Activated CD8-positive, alpha-beta memory T cell treated with anti-CD3 and anti-CD28 coated beads for 36 hours (primary cell): ENCODE results near the gene MRM2. TPM values are rescaled to one million over a fixed set of nuclear protein-coding genes. Genes with fewer than 3 reads are reported as not detected.

ENCODE experiments used
- CTCF ChIA-PET: fragments of 350-600 bp; sonication (Branson Sonifier 250); formaldehyde crosslinking; loops from one replicate; lab custom pipeline; 2021; ENCODE audit warnings: antibody characterized with exemption; lab: Charles Lee
- POLR2A ChIA-PET: fragments of 350-600 bp; sonication (Branson Sonifier 250); formaldehyde crosslinking; loops from one replicate; lab custom pipeline; 2021; ENCODE audit warnings: antibody characterized with exemption; lab: Charles Lee
- total RNA-seq, 2 experiments: library from RNA; stranded (reverse); gene quantifications; one replicate each; pipeline ENCODE4 v1.2.3, GENCODE V29; 2021

The MRM2 gene
- 10 to 100 TPM; 49.1 to 53.5 TPM for total RNA-seq

DNA sequence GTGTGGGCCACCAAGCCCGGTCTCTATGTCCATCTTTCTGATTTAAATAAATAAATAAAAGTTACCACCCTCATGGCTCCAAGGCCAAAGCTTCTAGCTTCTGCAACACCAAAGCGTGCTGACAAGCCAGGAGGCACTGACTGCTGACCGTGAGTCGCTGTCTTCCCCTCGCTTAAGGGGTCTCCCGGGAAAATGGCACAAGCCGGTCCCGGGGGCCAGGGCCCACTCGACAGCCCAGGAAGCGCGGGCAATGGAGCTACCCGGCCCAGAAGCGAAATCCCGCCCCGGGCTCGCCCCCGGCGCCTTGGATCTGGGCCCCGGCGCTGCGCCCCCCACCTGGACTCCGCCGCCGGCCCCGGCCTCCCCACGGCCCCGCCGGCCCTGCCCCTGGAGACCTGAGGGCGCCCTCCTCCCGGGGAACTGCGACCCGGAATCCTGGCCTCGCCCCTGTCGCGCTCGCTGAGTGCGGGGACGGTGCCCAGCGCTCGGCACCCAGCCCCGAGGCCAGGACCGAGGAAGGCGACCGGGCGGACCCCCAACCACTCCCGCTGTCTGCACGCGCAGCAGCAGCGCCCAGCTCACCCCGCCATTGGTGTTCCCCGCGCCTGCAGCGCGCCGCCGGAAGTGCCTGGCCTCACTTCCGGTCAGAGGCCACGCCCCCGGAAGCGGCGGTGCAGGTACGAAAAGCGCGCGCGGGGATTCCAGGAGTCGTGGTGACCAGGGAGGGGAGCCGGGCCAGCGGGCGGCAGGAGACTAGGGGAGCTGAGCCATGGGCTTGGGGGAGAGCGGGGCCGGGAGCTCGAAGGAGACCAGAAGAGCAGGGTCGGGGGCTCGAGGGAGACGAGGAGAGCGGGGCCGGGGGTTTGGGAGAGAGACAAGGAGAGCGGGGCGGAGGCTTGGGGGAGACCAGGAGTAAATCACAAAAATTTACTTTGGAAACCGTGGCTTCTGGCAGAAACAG, at the start of gene MRM2, which contains the start of gene NUDT1:
Gene MRM2 (minus strand): TSS at position 626 of the 961 bp plus-strand sequence. CDS start 36 bp downstream, at position 590.
Gene NUDT1 (plus strand): TSS at position 647 of the 961 bp plus-strand sequence. CDS start 2,349 bp downstream, outside the sequence.
- CTCF ChIA-PET: interaction anchor here (0.9 to 2.4 kb wide), 4 partner anchors 19 to 112 kb away, joined by 3 to 7 read pairs (median 4); no protein-coding TSS in a partner anchor

DNA sequence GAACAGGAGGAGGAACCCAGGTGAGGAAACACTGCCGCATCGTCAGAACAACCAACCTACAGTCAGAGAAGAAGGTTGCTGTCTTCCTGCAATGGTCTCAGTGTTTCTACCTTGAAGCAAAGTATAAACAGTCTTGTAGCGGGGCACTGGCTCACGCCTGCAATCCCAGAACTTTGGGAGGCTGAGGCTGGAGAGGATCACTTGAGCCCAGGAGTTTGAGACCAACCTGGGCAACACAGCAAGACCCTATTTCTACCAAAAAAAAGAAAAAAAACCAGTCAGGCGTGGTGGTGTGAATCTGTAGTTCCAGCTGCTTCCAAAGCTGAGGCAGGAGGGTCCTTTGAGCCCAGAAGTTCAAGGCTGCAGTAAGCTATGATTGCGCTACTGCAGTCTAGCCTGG, 48.9 kb upstream of the MRM2 start:
- ChIA-PET POLR2A (no interaction called here), CTCF (no interaction called here)

More for the DNA sequence above, at the start of gene MRM2, which contains the start of gene NUDT1:
- POLR2A ChIA-PET: interaction anchor here (2.0 kb wide), 1 partner anchor 10 kb away, joined by 9 read pairs; the partner anchor contains the start of gene MAD1L1

DNA sequence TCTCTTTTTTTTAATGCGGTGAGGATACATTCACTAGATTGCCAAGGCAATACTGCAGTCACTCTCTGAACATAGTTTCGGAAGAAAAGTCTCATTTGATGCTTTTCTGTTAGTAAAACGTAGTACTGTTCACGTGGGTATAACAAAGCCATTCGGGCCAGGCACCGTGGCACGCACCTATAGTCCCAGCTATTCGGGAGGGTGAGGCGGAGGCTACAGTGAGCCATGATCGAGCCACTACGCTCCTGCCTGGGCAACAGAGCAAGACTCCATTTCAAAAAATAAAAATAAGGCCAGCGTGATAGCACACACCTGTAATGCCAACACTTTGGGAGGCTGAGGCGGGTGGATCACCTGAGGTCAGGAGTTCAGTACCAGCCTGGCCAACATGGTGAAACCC, 47.6 kb upstream of the MRM2 start:
- CTCF ChIA-PET: no interaction called here
- POLR2A ChIA-PET: no interaction called here

DNA sequence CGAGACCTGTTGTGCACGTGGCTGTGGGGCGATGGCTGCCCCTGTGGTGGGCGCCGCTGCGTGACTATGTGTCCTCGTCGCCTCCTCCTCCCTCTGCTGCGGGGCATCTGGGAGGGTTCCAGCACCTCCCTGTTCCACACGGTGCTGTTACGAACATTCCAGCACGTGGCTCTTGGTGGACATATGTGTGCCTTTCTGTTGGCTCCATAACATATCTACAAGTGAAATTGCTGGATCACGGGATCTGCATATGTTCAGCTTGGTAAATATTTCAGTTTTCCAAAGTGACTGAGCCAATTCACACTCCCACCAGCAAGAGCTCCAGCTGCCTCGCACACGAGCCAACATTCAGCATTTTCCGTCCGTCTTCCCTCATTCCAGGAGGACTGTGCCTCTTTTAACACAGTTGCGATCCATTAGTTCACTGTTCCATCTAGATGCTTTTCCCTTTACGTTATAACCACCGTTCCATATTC, 47.1 kb upstream of the MRM2 start:
- ChIA-PET CTCF (interaction anchor here (0.7 kb wide), 1 partner anchor 19 kb away, joined by 3 read pairs; no protein-coding TSS in a partner anchor), POLR2A (no interaction called here)

DNA sequence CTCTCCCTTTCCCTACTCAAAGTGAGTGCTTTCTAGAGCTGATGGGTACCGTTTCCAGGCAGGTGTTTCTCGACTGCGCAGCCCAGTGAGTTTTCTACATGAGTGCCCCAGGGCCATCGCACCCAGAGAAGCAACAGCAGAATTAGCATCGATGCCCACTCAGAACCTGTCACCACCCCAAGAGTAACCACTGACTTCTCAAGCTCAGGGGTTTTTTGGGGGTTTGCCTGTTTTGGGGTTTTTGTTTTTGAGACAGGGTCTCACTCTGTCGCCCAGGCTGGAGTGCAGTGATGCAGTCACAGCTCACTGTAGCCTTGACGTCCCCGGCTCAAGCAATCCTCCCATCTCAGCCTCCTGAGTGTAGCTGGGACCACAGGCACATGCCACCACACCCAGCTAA, 46.5 kb upstream of the MRM2 start:
- POLR2A ChIA-PET: no interaction called here
- CTCF ChIA-PET: interaction anchor here (0.7 kb wide), 2 partner anchors 16 to 18 kb away, joined by 3 to 4 read pairs; no protein-coding TSS in a partner anchor

DNA sequence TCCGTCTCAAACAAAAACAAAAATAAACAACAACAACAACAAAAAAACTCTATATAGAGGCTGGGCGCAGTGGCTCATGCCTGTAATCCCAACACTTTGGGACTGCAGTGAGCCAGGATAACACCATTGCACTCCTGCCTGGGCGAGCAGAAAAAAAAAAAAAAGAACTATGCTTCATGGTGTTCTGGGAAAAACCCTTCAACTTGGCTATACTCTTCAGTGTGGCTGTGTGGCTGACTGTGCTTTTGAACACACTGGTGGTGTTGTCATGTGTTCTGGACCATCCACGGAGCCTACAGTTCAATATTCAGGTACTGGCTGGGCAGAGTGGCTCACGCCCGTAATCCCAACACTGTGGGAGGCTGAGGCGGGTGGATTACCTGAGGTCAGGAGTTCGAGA, 45.7 kb upstream of the MRM2 start:
- POLR2A ChIA-PET: no interaction called here
- CTCF ChIA-PET: no interaction called here

DNA sequence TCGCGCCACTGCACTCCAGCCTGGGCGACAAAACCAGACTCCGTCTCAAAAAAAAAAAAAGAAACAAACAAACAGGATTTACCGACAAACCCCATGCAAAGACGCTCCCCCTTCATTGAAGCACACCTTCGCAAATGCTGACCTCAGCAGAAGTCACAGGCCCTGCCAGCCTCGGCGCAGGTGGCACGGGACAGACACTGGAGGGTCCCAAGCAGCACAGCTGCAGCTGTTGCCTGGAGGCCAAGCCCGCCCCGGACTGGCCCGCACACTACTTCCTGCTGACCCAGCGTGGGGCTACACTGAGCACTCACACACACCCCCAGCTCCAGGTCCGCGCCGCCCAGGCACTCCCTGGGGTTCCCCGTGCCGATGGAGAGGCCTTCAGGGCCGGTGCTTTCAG, 41.1 kb upstream of the MRM2 start:
- POLR2A ChIA-PET: no interaction called here
- CTCF ChIA-PET: interaction anchor here (0.6 kb wide), 1 partner anchor 490 kb away, joined by 3 read pairs; no protein-coding TSS in a partner anchor

DNA sequence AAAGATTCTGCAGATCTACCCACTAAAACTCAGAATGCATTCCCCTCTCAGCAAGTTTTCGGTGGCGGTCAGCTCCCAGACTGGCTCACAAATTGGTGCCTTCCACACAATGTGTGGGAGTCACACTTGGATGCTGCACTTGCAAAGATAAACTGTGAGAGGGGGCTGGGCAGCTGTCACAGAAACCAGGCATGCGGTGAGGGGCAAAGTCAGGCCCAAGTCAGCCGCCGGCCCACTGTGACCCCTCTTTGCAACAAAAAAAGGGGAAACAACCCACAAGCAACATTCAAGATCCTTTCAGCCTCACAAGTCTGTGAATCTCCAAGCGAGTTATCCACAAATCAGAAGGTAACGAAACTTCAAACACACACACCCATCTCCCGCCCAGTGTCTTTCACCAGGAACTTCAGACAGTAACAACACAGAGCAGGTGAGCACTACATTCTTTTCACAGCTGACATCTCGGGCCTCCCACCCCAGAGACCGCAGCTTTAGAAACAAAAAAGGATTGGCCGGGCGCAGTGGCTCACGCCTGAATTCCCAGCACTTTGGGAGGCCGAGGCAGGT, 40.3 kb upstream of the MRM2 start:
- POLR2A ChIA-PET: no interaction called here

DNA sequence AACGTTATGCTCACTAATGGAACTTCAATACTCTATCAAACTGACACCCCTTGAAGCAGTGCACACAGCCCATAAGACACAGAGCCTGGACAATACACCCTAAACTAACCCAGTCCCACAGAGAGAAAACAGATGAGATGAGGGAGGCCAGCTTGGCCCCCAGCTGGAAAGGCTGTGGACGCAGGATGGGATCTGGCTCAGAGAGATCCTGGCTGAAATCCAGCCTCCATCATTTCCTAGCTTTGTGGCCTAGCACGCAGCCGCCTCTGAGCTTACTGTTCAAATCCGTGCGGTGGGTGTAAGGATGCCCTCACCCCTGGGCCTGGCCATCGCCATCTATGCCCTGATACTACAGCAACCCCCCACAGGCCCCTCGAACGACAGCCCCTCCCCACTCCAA, 39.5 kb upstream of the MRM2 start:
- CTCF ChIA-PET: no interaction called here
- POLR2A ChIA-PET: no interaction called here

More for the DNA sequence above, 40.3 kb upstream of the MRM2 start:
- CTCF ChIA-PET: interaction anchor here (0.6 kb wide), 1 partner anchor 181 kb away, joined by 4 read pairs; no protein-coding TSS in a partner anchor

DNA sequence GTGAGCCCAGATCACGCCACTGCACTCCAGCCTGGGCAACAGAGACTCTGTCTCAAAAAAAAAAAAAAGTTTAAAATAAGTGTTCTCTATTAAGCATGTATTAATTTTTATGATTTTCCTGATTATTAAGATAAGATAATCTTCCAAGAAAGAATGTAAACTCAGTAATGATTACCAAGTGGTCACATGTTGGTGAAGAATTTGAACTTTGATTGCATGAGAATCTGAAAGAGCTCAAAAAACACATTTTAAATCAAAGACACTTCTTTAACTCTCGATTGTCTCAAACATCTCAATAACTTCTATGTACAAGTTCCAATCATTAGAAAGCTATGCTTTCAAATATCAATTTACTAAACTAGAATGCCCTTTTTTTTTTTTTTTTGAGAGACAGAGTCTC, 38.4 kb upstream of the MRM2 start:
- CTCF ChIA-PET: interaction anchor here (0.7 kb wide), 1 partner anchor 11 kb away, joined by 3 read pairs; no protein-coding TSS in a partner anchor
- POLR2A ChIA-PET: no interaction called here

DNA sequence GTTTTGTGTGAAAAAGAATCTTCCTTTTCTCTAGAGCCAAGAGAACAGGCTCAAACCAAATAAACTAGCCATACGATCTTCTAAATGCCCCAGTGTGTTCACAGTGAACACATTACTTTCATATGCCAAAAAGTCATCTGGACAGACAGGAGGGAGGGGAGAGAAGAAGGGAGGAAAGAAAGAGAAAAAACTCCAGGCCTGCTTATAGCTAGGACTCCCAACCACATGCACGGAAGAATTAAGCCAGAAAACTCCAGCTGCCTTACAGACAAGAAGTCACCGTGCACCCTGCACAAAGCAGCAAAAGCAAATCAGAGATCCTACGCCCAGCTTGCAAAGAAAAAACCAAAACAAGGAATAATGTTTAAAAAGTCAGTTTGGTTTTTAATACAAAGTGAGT, 37.9 kb upstream of the MRM2 start:
- ChIA-PET POLR2A (no interaction called here), CTCF (no interaction called here)

DNA sequence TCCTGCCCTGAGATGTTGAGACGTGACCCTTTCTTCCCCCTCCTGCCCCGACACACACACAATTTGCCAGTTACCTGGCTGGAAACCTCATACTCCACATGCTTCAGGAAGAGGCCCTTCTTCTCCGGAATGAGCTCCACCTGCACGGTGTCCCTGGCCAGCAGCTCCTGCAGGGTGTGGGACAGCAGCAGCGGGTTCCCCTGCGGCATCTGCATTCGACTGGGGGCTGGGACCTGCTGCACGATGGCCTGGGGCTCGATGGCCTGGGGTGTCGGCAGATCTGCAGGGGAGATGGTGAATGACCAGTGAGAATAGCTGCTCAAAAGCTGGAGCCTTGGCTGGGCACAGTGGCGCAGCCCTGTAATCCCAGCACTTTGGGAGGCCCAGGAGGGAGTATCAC, 36.0 kb upstream of the MRM2 start:
- CTCF ChIA-PET: no interaction called here
- POLR2A ChIA-PET: no interaction called here

DNA sequence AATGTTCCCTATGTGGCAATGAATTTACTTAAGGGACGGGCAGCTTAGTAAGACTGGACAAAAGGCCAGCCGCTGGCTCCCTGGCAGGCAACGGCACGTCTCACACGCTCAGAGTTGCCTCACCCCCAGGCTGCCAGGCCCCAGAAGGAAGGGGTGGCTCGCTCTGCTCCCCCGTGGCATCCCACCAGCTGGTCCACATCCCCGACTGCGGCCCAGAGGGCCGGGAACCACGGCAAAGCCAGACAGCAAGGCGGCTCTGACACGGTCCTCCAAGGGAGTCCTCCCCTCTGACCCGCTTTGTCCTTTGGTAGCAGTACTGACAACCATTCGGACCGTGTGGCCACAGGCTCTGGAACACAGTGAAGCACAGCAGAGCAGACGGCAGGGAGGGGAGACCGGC, 34.1 kb upstream of the MRM2 start:
- ChIA-PET CTCF (interaction anchor here (1.0 kb wide), 1 partner anchor 27 kb away, joined by 3 read pairs; no protein-coding TSS in a partner anchor), POLR2A (no interaction called here)

DNA sequence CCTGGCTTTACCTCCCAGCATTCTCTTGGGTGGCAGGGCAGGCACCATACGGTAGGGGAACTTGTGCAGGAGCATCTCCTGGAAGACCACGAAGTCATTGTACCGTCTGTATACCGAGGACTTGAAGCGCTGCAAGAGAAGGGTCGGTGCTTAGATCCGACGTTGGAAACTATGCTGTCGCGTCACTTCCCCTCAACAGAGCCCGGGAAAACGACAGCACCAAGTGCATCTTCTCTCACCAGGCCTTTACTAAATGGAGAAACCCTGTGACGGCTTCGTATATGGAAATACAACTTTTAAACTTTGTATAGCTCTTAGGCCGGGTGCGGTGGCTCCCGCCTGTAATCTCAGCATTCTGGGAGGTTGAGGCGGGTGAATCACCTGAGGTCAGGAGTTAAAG, 33.1 kb upstream of the MRM2 start:
- POLR2A ChIA-PET: no interaction called here
- CTCF ChIA-PET: no interaction called here

DNA sequence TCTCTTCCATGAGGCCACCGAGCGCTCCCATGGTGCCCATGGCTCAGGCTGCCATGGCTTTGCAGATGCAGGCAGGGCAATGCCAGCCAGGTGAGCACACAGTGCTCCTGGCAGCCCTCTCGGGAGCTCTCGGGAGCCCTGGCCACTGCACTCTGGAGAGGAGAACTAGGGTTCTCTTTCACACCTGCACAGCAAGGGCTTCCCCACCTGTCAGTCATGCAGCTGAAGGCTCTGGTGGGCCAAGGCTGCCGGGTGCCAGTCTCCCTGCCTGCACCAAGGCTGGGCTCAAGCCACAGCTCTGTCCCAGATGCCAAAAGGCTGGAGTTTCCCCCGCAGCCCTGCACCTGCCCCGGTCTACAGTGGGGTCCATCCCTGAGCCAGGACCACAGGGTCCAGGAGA, 32.7 kb upstream of the MRM2 start:
- CTCF ChIA-PET: no interaction called here
- POLR2A ChIA-PET: no interaction called here

DNA sequence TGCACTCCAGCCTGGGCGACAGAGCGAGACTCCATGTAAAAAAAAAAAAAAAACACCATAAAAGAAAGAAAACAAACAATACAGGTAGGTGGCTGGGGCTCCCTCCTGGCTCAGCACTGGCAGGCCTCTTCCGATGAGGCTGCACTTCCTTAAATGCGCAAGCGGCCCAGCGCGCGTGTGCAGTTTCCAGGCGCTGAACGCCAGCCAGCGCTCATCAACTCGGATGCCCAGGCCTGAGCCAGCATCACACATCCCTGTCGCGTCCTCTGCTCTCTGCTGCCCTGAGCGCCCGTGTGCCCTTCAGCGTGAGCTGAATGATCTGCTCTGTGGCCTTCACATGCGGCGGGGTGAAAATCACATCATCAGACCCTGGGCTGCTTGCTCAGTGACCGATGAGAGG, 31.9 kb upstream of the MRM2 start:
- POLR2A ChIA-PET: no interaction called here
- CTCF ChIA-PET: no interaction called here

DNA sequence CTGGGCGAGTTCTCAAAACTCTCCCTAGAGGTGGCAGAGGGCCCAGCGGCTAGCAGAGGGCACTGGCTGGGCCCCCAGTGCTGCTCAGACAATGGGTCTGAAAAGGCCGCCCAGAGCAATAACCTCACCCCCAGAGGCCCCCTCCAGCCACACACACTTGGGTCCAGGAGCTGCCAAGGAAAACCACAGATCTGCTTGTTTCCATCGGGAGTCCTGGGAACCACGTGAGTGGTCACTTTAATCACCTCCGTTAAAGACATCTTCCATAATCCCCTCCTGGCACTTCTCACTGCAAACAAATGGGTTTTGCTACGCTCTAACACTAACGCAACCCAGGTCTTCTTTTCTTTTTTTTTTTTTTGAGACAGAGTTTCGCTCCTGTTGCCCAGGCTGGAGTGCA, 30.0 kb upstream of the MRM2 start:
- CTCF ChIA-PET: no interaction called here
- POLR2A ChIA-PET: no interaction called here

DNA sequence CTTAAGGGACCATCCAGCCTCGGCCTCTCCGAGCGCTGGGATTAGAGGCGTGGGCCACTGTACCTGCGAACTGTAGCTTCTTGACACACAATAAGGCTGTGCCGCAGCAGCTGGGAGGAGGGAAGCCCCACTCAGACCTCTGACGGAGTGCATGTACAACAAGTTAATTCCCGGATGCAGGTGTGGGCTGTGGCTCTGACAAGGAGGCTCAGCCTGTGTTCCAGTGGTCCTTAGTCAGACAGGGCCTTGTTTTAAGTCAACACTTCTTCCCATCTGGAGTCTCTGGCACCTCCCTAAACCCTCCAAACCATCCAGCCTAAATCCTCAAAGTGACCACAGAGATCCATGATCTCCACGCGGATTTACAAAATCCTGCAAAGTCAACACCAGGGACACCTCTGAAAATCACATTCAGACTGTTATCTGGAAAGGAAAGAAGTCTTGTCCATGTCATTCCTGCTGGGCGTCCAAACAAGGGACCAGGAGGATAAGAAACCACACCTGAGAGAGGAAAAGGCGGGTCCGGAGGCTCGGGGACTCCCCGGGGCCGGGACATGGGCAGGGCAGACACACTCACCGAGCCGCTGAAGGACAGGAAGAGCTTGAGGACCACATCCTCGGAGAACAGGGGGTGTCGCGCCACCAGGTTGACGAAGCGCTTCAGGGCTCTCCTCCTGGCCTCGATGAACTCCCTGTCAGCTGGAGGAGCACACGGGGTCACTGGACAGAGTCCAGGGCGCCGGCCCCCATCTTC, 29.4 kb upstream of the MRM2 start:
- ChIA-PET POLR2A (no interaction called here), CTCF (no interaction called here)

DNA sequence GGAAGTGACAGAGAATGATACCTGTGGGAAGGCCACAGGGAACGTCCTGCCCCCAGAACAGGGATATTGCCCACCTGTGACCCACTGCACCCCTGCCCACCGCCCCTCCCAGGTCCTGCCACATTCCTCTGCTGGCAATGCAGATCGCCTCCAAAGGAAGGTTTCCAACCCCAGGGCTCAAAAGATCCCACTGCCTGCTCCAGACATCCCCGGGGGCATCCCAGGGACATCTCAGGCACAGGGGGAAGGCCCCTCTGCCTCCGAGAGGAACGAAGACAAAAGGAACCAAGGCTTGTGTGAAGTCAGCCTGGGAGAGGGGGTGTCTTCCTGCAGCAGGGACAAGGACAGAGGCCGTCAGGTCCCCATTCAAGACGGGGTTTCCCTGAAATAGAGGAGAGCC, 28.5 kb upstream of the MRM2 start:
- ChIA-PET CTCF (interaction anchor here (1.0 kb wide), 1 partner anchor 18 kb away, joined by 3 read pairs; no protein-coding TSS in a partner anchor), POLR2A (no interaction called here)
